Neural progenitor cell (in vitro differentiated cells): ENCODE results near the gene LGALS13.

Source experiments
- CTCF ChIP-seq: fragments of 200-600 bp; sonication (generic); IDR thresholded peaks from 2 replicates; pipeline ENCODE4 v1.5.1; 2017; ENCODE audit warnings: antibody characterized with exemption, mild to moderate bottlenecking
- EZH2 ChIP-seq: fragments of 200-600 bp; sonication (generic); IDR thresholded peaks from 2 replicates; pipeline ENCODE4 v1.6.1; 2017; ENCODE audit warnings: antibody characterized with exemption, mild to moderate bottlenecking, moderate library complexity
- EZH2phosphoT487 ChIP-seq: fragments of 200-600 bp; sonication (generic); IDR thresholded peaks from 2 replicates; pipeline ENCODE4 v1.6.1; 2017; ENCODE audit warnings: antibody characterized with exemption

DNA sequence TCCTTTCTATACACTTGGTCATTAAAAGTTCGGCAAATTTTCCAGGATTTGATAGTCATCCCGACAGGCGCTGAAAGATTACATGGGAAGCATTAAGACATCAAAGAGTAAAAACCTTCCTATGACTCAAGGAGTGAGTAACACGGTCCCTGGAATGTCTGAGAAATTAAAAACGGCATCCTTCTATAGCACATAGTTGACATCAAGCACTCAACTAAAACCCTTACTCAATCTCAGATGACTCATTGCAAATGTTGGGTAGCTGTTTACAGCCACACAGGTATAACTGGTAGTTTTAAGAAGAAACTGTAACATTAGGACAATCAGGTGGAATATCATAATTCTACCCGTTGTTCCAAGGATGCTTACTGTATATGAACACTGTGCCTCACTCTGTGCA is 6.4 kb upstream of the LGALS13 start:
- no peak for TF ChIP-seq CTCF
- no peak for TF ChIP-seq EZH2
- TF ChIP-seq EZH2phosphoT487 = no peak
